ENCODE results near the gene RIT2.

RIT2 gene

DNA sequence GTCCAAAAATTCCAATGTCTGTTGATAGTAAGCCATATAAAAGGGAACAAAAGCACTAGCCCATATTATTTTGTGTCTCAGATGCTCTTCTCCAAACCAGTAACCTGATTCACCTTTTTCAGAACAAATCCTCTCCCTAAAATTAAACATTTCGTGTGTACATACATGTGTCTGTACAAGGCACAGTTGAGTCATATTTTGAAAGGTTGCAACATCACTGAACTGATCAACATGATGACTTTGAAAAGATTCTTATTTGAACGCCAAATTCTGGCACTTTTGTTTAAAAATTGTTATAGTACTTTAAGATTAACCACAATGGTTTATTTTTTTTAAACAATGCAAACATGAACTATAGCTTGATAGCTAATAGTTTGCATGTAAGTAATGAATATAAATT is 102.5 kb downstream of the RIT2 start (continued):
- TF ChIP-seq, protein P1, sequence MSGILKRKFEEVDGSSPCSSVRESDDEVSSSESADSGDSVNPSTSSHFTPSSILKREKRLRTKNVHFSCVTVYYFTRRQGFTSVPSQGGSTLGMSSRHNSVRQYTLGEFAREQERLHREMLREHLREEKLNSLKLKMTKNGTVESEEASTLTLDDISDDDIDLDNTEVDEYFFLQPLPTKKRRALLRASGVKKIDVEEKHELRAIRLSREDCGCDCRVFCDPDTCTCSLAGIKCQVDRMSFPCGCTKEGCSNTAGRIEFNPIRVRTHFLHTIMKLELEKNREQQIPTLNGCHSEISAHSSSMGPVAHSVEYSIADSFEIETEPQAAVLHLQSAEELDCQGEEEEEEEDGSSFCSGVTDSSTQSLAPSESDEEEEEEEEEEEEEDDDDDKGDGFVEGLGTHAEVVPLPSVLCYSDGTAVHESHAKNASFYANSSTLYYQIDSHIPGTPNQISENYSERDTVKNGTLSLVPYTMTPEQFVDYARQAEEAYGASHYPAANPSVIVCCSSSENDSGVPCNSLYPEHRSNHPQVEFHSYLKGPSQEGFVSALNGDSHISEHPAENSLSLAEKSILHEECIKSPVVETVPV (CRISPR knock-in tag; IDR thresholded peaks at IDR 0.05) = no peak
- no peak for TF ChIP-seq TCF4 (CRISPR knock-in tag; IDR thresholded peaks at IDR 0.05; ENCODE audit: borderline replicate concordance)
- TF ChIP-seq ZNF565 (CRISPR knock-in tag; conservative IDR thresholded peaks at IDR 0.05; ENCODE audit: low read depth) = no peak
- TF ChIP-seq PPARA (CRISPR knock-in tag; IDR thresholded peaks at IDR 0.05; ENCODE audit: borderline replicate concordance) = no peak
- TF ChIP-seq CSDC2 (CRISPR knock-in tag; IDR thresholded peaks at IDR 0.05) = no peak
- TF ChIP-seq SNAI2 (CRISPR knock-in tag; IDR thresholded peaks at IDR 0.05) = no peak
- TF ChIP-seq GLIS3 (CRISPR knock-in tag; IDR thresholded peaks at IDR 0.05) = no peak
- TF ChIP-seq ARNTL (CRISPR knock-in tag; IDR thresholded peaks at IDR 0.05; ENCODE audit: borderline replicate concordance, low read depth) = no peak
- no peak for TF ChIP-seq ZC3H10 (CRISPR knock-in tag; IDR thresholded peaks at IDR 0.05)
- no peak for TF ChIP-seq ZFP30 (CRISPR knock-in tag; IDR thresholded peaks at IDR 0.05)
- no peak for TF ChIP-seq ZNF70 (CRISPR knock-in tag; IDR thresholded peaks at IDR 0.05)
- no peak for TF ChIP-seq BACH2 (CRISPR knock-in tag; IDR thresholded peaks at IDR 0.05; ENCODE audit: borderline replicate concordance)

DNA sequence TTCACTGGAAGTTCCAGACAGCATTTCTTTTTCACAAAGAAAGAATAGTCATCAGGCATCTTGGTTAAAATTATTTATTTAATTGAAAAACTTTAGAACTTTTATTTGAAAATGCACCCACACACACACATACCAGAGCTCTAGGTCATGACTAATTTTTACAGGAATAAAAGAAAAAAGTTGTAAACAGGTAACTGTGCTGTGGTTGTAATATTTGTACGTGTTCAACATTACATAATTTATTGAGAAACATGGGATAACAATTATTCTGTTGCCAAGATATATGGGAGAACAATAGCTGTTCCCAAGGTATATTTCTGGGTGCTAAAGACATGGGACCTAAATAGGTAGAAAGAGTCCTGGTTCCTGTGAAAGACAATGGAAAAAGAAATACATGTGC is 104.9 kb downstream of the RIT2 start:
- no peak for ATAC-seq
- no peak for TF ChIP-seq GLIS3 (CRISPR knock-in tag; IDR thresholded peaks at IDR 0.05)
- no peak for TF ChIP-seq OSR1 (CRISPR knock-in tag; IDR thresholded peaks at IDR 0.05)
- no peak for TF ChIP-seq ZNF8 (CRISPR knock-in tag; IDR thresholded peaks at IDR 0.05)
- no peak for TF ChIP-seq CSDC2 (CRISPR knock-in tag; IDR thresholded peaks at IDR 0.05)
- TF ChIP-seq, protein P2, sequence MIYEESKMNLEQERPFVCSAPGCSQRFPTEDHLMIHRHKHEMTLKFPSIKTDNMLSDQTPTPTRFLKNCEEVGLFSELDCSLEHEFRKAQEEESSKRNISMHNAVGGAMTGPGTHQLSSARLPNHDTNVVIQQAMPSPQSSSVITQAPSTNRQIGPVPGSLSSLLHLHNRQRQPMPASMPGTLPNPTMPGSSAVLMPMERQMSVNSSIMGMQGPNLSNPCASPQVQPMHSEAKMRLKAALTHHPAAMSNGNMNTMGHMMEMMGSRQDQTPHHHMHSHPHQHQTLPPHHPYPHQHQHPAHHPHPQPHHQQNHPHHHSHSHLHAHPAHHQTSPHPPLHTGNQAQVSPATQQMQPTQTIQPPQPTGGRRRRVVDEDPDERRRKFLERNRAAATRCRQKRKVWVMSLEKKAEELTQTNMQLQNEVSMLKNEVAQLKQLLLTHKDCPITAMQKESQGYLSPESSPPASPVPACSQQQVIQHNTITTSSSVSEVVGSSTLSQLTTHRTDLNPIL (CRISPR knock-in tag; IDR thresholded peaks at IDR 0.05; ENCODE audit: low read depth) = no peak
- no peak for TF ChIP-seq RARB (CRISPR knock-in tag; IDR thresholded peaks at IDR 0.05)
- TF ChIP-seq, protein P3, sequence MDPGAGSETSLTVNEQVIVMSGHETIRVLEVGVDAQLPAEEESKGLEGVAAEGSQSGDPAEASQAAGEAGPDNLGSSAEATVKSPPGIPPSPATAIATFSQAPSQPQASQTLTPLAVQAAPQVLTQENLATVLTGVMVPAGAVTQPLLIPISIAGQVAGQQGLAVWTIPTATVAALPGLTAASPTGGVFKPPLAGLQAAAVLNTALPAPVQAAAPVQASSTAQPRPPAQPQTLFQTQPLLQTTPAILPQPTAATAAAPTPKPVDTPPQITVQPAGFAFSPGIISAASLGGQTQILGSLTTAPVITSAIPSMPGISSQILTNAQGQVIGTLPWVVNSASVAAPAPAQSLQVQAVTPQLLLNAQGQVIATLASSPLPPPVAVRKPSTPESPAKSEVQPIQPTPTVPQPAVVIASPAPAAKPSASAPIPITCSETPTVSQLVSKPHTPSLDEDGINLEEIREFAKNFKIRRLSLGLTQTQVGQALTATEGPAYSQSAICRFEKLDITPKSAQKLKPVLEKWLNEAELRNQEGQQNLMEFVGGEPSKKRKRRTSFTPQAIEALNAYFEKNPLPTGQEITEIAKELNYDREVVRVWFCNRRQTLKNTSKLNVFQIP (CRISPR knock-in tag; IDR thresholded peaks at IDR 0.05; ENCODE audit: borderline replicate concordance, low read depth) = no peak
- TF ChIP-seq ZFP30 (CRISPR knock-in tag; IDR thresholded peaks at IDR 0.05) = no peak
- no peak for TF ChIP-seq ISL1 (CRISPR knock-in tag; IDR thresholded peaks at IDR 0.05)
- no peak for TF ChIP-seq BACH2 (CRISPR knock-in tag; IDR thresholded peaks at IDR 0.05; ENCODE audit: borderline replicate concordance)

DNA sequence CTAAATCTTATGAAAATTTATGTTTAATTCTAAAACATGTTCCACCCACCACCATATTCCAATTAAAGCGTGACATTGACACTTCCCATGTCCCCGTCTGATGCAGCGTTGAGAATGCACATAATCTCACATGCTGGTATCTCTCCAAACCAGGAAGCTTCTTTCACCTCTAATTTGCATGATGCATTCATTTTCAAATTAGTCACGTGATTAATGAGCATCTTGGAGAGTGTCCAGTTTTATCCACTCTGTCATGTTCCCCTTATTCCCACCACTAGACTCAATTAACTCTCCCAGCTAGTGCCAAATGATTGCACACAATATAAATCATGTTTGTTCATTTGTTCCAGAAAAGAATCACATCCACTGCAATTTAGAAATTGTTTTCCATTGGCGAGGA is 105.8 kb downstream of the RIT2 start:
- no peak; the same call in 1 of the 3 replicates for ATAC-seq
- peak; percentile 25; the same call in 1 of the 2 replicates for TF ChIP-seq RARB (CRISPR knock-in tag; IDR thresholded peaks at IDR 0.05)
- no peak for TF ChIP-seq GLIS3 (CRISPR knock-in tag; IDR thresholded peaks at IDR 0.05)
- TF ChIP-seq CSDC2 (CRISPR knock-in tag; IDR thresholded peaks at IDR 0.05) = no peak
- peak; percentile 78 for TF ChIP-seq ISL1 (CRISPR knock-in tag; IDR thresholded peaks at IDR 0.05)
- TF ChIP-seq, protein P2 (CRISPR knock-in tag; IDR thresholded peaks at IDR 0.05; ENCODE audit: low read depth) = no peak
- TF ChIP-seq, protein P3 (CRISPR knock-in tag; IDR thresholded peaks at IDR 0.05; ENCODE audit: borderline replicate concordance, low read depth) = no peak
- TF ChIP-seq TOX (CRISPR knock-in tag; IDR thresholded peaks at IDR 0.05; ENCODE audit: borderline replicate concordance) = peak; percentile 55; the same call in 1 of the 2 replicates

DNA sequence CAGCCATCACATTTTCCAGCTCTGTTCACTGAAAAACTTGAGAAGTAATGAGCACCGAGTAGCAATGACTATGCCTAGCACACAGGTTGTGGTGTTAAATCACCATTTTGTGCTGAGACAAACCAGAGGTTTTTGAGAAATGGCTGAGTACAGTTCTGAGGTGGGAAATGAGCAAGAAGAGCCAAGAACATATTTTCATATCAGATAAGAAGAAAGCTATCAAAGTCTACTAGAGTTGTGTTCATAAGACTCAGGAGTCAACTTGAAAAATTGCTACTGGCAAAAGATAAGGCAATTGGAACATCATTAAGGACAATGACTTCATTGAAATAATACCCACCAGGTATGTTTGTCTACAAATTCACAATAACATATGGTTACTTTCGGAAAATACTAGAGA is 108.1 kb downstream of the RIT2 start:
- no peak for ATAC-seq
- TF ChIP-seq ZNF8 (CRISPR knock-in tag; IDR thresholded peaks at IDR 0.05) (no peak), ISL1 (CRISPR knock-in tag; IDR thresholded peaks at IDR 0.05) (peak; percentile 92), ZFP30 (CRISPR knock-in tag; IDR thresholded peaks at IDR 0.05) (no peak), OSR1 (CRISPR knock-in tag; IDR thresholded peaks at IDR 0.05) (no peak), CSDC2 (CRISPR knock-in tag; IDR thresholded peaks at IDR 0.05) (no peak), ESRRG (CRISPR knock-in tag; IDR thresholded peaks at IDR 0.05) (0 out of 2 replicates have a peak, but pooled peaks have one; percentile 22), SNAI2 (CRISPR knock-in tag; IDR thresholded peaks at IDR 0.05) (0 out of 2 replicates have a peak, but pooled peaks have one; percentile 37)
- TF ChIP-seq, protein P1 (CRISPR knock-in tag; IDR thresholded peaks at IDR 0.05) = no peak
- TF ChIP-seq, protein P4, sequence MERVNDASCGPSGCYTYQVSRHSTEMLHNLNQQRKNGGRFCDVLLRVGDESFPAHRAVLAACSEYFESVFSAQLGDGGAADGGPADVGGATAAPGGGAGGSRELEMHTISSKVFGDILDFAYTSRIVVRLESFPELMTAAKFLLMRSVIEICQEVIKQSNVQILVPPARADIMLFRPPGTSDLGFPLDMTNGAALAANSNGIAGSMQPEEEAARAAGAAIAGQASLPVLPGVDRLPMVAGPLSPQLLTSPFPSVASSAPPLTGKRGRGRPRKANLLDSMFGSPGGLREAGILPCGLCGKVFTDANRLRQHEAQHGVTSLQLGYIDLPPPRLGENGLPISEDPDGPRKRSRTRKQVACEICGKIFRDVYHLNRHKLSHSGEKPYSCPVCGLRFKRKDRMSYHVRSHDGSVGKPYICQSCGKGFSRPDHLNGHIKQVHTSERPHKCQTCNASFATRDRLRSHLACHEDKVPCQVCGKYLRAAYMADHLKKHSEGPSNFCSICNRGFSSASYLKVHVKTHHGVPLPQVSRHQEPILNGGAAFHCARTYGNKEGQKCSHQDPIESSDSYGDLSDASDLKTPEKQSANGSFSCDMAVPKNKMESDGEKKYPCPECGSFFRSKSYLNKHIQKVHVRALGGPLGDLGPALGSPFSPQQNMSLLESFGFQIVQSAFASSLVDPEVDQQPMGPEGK (CRISPR knock-in tag; IDR thresholded peaks at IDR 0.05; ENCODE audit: borderline replicate concordance) = no peak
- TF ChIP-seq, protein P3 (CRISPR knock-in tag; IDR thresholded peaks at IDR 0.05; ENCODE audit: borderline replicate concordance, low read depth) = no peak

Measured in SK-N-SH treated with all-trans-retinoic acid at 6 μM for 48 hours (cell line).